Bronchial epithelial cell (primary cell): Measurements from ENCODE around the gene SCP2. TPM values are rescaled to one million over a fixed set of nuclear protein-coding genes. Genes with fewer than 3 reads are reported as not detected.

Experiments
- DNase-seq: peaks from one replicate; pipeline ENCODE4 v3.0.0-alpha.2; 2010; ENCODE audit warnings: low read depth
- FAIRE-seq: peaks from 2 replicates; lab custom pipeline; 2011; peaks lifted over from hg19 to GRCh38; lab: Jason Lieb, UNC
- H3K27me3 ChIP-seq: 2 replicates; pipeline ENCODE4 v1.5.1; 2011; ENCODE audit warnings: low read length; ENCODE audit not compliant: control insufficient read depth, insufficient read depth
- H3K36me3 ChIP-seq: 2 replicates; pipeline ENCODE4 v1.5.1; 2011; ENCODE audit warnings: low read length; ENCODE audit not compliant: control insufficient read depth, insufficient read depth
- H3K4me3 ChIP-seq: 2 replicates; pipeline ENCODE4 v1.5.1; 2011; ENCODE audit warnings: mild to moderate bottlenecking, low read depth, low read length, control low read depth
- CTCF ChIP-seq: IDR thresholded peaks from 2 replicates; pipeline ENCODE4 v1.5.1; 2011; ENCODE audit warnings: mild to moderate bottlenecking, moderate library complexity, low read length, control low read depth, inconsistent platforms; ENCODE audit not compliant: insufficient read depth, severe bottlenecking
- total RNA-seq: library from RNA; depleted of rRNA; stranded (reverse); fragments of >200 nt; gene quantifications from 2 replicates; pipeline ENCODE4 v1.2.1, GENCODE V29; 2014

The SCP2 gene
- total RNA-seq, 1 donor from 2014 or later, result 65.8 TPM

- H3K27me3 ChIP-seq, result peaks cover 2% of the 10 kb centered on the region
- FAIRE-seq (no peak), DNase-seq (no peak)
- no peak for TF ChIP-seq CTCF
- no peak overlapping the region for H3K4me3 ChIP-seq
- H3K36me3 ChIP-seq, result no peaks in the 10 kb centered on the region
Observed at GRCh38 chr1:53076721-53077598, 149.9 kb downstream of the SCP2 start.

- no peak for TF ChIP-seq CTCF
- Histone ChIP-seq H3K27me3 (peaks cover 2% of the 10 kb centered on the region), H3K4me3 (no peak overlapping the region), H3K36me3 (no peaks in the 10 kb centered on the region)
- DNase-seq (no peak), FAIRE-seq (no peak)
Observed at GRCh38 chr1:53077599-53077965, 150.5 kb downstream of the SCP2 start.

GRCh38 chr1:53078333-53079101 lies 151.4 kb downstream of the SCP2 start:
- no peaks in the 10 kb centered on the region for H3K36me3 ChIP-seq

GRCh38 chr1:53079251-53079650 lies 152.2 kb downstream of the SCP2 start:
- FAIRE-seq, result no peak
- no peak for DNase-seq
- H3K36me3 ChIP-seq, result no peaks in the 10 kb centered on the region

More at GRCh38 chr1:53078333-53079101, 151.4 kb downstream of the SCP2 start:
- Histone ChIP-seq H3K27me3 (peaks cover 2% of the 10 kb centered on the region), H3K4me3 (no peak overlapping the region)
- FAIRE-seq, result peak; percentile 73
- no peak for TF ChIP-seq CTCF
- DNase-seq, result no peak

GRCh38 chr1:53080041-53080440 lies 153.0 kb downstream of the SCP2 start:
- peak; percentile 13 for FAIRE-seq

More at GRCh38 chr1:53079251-53079650, 152.2 kb downstream of the SCP2 start:
- Histone ChIP-seq H3K27me3 (no peaks in the 10 kb centered on the region), H3K4me3 (no peak overlapping the region)
- TF ChIP-seq CTCF, result no peak

More at GRCh38 chr1:53080041-53080440, 153.0 kb downstream of the SCP2 start:
- TF ChIP-seq CTCF, result no peak
- DNase-seq, result no peak
- Histone ChIP-seq H3K27me3 (no peaks in the 10 kb centered on the region), H3K4me3 (no peak overlapping the region), H3K36me3 (no peaks in the 10 kb centered on the region)
